WTC11 (cell line): ENCODE measurements around the gene ADCYAP1R1. TPM values are rescaled to one million over a fixed set of nuclear protein-coding genes. Genes with fewer than 3 reads are reported as not detected.
A peak's percentile ranks its signal among the peaks of the same experiment; 100 is the strongest.

ENCODE experiments used
- ATAC-seq: fragments of 200-7000 bp; cut with Tn5 transposase; 2 replicates; pipeline ENCODE4 v1.10.0; 2021; ENCODE audit warnings: mild to moderate bottlenecking, moderate library complexity
- CTCF ChIA-PET: fragments of 300-600 bp; sonication (Branson Sonifier 250); formaldehyde crosslinking; loops from one replicate; lab custom pipeline; 2021; ENCODE audit warnings: antibody characterized with exemption; lab: Charles Lee
- POLR2A ChIA-PET: fragments of 350-600 bp; sonication (Branson Sonifier 250); formaldehyde crosslinking; loops from one replicate; lab custom pipeline; 2021; ENCODE audit warnings: antibody characterized with exemption; lab: Charles Lee
- DNase-seq: peaks from one replicate; pipeline ENCODE4 v3.0.0; 2021; ENCODE audit warnings: low spot score
- H3K27ac Mint-ChIP-seq: 2 replicates; pipeline ENCODE4 v1.8.0; 2021; ENCODE audit warnings: mixed read lengths
- H3K27me3 Mint-ChIP-seq: 2 replicates; pipeline ENCODE4 v1.8.0; 2021; ENCODE audit warnings: low read depth, mild to moderate bottlenecking, moderate library complexity, mixed read lengths
- H3K36me3 Mint-ChIP-seq: 2 replicates; pipeline ENCODE4 v1.8.0; 2021; ENCODE audit warnings: mixed read lengths
- H3K4me1 Mint-ChIP-seq: 2 replicates; pipeline ENCODE4 v1.8.0; 2022; ENCODE audit warnings: mixed read lengths
- H3K4me3 Mint-ChIP-seq: 2 replicates; pipeline ENCODE4 v1.8.0; 2021; ENCODE audit warnings: mild to moderate bottlenecking, moderate library complexity, mixed read lengths
- H3K9me3 Mint-ChIP-seq: 2 replicates; pipeline ENCODE4 v1.8.0; 2021; ENCODE audit warnings: mixed read lengths
- ATF1 ChIP-seq: sonication (generic); formaldehyde crosslinking; IDR thresholded peaks from 2 replicates; pipeline ENCODE4 v1.8.1; 2023; ENCODE audit warnings: mild to moderate bottlenecking, moderate library complexity, missing genetic modification reagents
- ATF3 ChIP-seq: sonication (generic); formaldehyde crosslinking; conservative IDR thresholded peaks from 2 replicates; pipeline ENCODE4 v1.8.1; 2022; ENCODE audit warnings: mild to moderate bottlenecking, missing genetic modification reagents
- CDX4 ChIP-seq: fragments of 250-450 bp; sonication (Bioruptor Pico); IDR thresholded peaks from 2 replicates; pipeline ENCODE4 v1.9.0; 2021; ENCODE audit warnings: moderate library complexity, mild to moderate bottlenecking, inconsistent platforms, borderline replicate concordance
- EMX1 ChIP-seq: fragments of 250-450 bp; sonication (Bioruptor Pico); IDR thresholded peaks from 2 replicates; pipeline ENCODE4 v1.8.0; 2021; ENCODE audit warnings: mild to moderate bottlenecking
- ESRRA ChIP-seq: sonication (generic); formaldehyde crosslinking; IDR thresholded peaks from 2 replicates; pipeline ENCODE4 v1.8.1; 2022; ENCODE audit warnings: mild to moderate bottlenecking, missing genetic modification reagents, borderline replicate concordance
- FOXK1 ChIP-seq: sonication (generic); formaldehyde crosslinking; IDR thresholded peaks from 2 replicates; pipeline ENCODE4 v1.8.0; 2022; ENCODE audit warnings: mild to moderate bottlenecking, moderate library complexity, missing genetic modification reagents
- FOXP1 ChIP-seq: sonication (generic); formaldehyde crosslinking; IDR thresholded peaks from 2 replicates; pipeline ENCODE4 v1.8.0; 2022; ENCODE audit warnings: missing genetic modification reagents, mild to moderate bottlenecking, moderate library complexity, borderline replicate concordance
- FOXP4 ChIP-seq: sonication (generic); formaldehyde crosslinking; IDR thresholded peaks from 2 replicates; pipeline ENCODE4 v1.8.0; 2022; ENCODE audit warnings: mild to moderate bottlenecking, missing genetic modification reagents
- KAT7 ChIP-seq: sonication (generic); formaldehyde crosslinking; IDR thresholded peaks from 2 replicates; pipeline ENCODE4 v1.8.1; 2023; ENCODE audit warnings: missing genetic modification reagents, mild to moderate bottlenecking, borderline replicate concordance
- MXD4 ChIP-seq: fragments of 250-450 bp; sonication (Bioruptor Pico); IDR thresholded peaks from 2 replicates; pipeline ENCODE4 v1.8.0; 2021; ENCODE audit warnings: mild to moderate bottlenecking, moderate library complexity, borderline replicate concordance
- NR1H2 ChIP-seq: sonication (generic); formaldehyde crosslinking; IDR thresholded peaks from 2 replicates; pipeline ENCODE4 v1.9.0; 2021; ENCODE audit warnings: mild to moderate bottlenecking, moderate library complexity, missing genetic modification reagents
- OVOL2 ChIP-seq: fragments of 250-450 bp; sonication (Bioruptor Pico); IDR thresholded peaks from 2 replicates; pipeline ENCODE4 v1.9.0; 2021; ENCODE audit warnings: mild to moderate bottlenecking, borderline replicate concordance
- PRRX2 ChIP-seq: fragments of 250-450 bp; sonication (Bioruptor Pico); IDR thresholded peaks from 2 replicates; pipeline ENCODE4 v1.8.0; 2021; ENCODE audit warnings: mild to moderate bottlenecking
- ZNF263 ChIP-seq: sonication (generic); formaldehyde crosslinking; IDR thresholded peaks from 2 replicates; pipeline ENCODE4 v1.8.1; 2022; ENCODE audit warnings: low read depth, mild to moderate bottlenecking, moderate library complexity, missing genetic modification reagents
- ZNF281 ChIP-seq: sonication (generic); formaldehyde crosslinking; IDR thresholded peaks from 2 replicates; pipeline ENCODE4 v1.8.0; 2023; ENCODE audit warnings: mild to moderate bottlenecking, missing genetic modification reagents
- ZNF317 ChIP-seq: sonication (generic); formaldehyde crosslinking; IDR thresholded peaks from 2 replicates; pipeline ENCODE4 v1.8.1; 2023; ENCODE audit warnings: low read depth, mild to moderate bottlenecking, moderate library complexity, missing genetic modification reagents, borderline replicate concordance
- ZNF396 ChIP-seq: fragments of 250-450 bp; sonication (Bioruptor Pico); IDR thresholded peaks from 2 replicates; pipeline ENCODE4 v1.8.0; 2021; ENCODE audit warnings: mild to moderate bottlenecking, moderate library complexity, borderline replicate concordance
- ZNF671 ChIP-seq: fragments of 250-450 bp; sonication (Bioruptor Pico); IDR thresholded peaks from 2 replicates; pipeline ENCODE4 v1.8.0; 2021; ENCODE audit warnings: mild to moderate bottlenecking
- total RNA-seq: library from RNA; stranded (reverse); gene quantifications from 3 replicates; pipeline ENCODE4 v1.2.3, GENCODE V29; 2021
- TF ChIP-seq, protein P1 (sequence below): sonication (generic); formaldehyde crosslinking; IDR thresholded peaks from 2 replicates; pipeline ENCODE4 v1.8.0; 2023; ENCODE audit warnings: missing genetic modification reagents, mild to moderate bottlenecking, borderline replicate concordance

Gene ADCYAP1R1
- total RNA-seq, 1 experiment from 2014 or later: 9.9 TPM

- TF ChIP-seq KAT7 (CRISPR knock-in tag) (no peak), ZNF263 (CRISPR knock-in tag) (no peak)
Measured at GRCh38 chr7:31022117-31022516, 30.0 kb upstream of the ADCYAP1R1 start (continued).

DNA sequence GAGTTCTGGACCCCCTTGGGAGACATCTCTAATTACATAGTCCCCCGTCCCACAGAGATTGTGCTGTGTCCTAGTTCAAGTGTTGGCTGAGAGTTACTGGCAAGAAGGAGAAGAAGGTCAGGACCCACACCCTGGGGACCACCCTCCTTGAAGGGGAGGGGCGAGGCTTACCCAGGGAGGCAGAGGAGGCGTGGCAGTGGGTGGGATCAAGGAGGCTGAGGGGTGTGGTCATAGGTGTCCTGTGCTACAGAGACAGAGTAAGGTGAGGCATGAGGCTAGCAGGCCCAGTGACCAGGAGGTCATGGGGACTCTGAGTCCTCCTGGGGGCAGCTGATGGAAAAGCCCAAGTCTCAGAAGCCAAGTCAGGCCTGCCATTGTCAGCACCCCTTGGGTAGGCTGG lies 29.4 kb upstream of the ADCYAP1R1 start:
- ChIA-PET CTCF (interaction anchor here (0.7 to 1.6 kb wide), 3 partner anchors 38 to 100 kb away, joined by 3 to 6 read pairs (median 4); no protein-coding TSS in a partner anchor), POLR2A (interaction anchor here (0.6 kb wide), 1 partner anchor 17 kb away, joined by 4 read pairs; no protein-coding TSS in a partner anchor)
- DNase-seq (peak; percentile 57), ATAC-seq (peak; percentile 39)
- no peaks in the 10 kb centered on the region for H3K9me3 Mint-ChIP-seq
- H3K27me3 Mint-ChIP-seq: no peaks in the 10 kb centered on the region
- no peaks in the 10 kb centered on the region for H3K36me3 Mint-ChIP-seq
- H3K27ac Mint-ChIP-seq: no peak overlapping the region
- peaks cover 48% of the 10 kb centered on the region for H3K4me1 Mint-ChIP-seq
- H3K4me3 Mint-ChIP-seq: no peak overlapping the region
- no peak for TF ChIP-seq ZNF671 (CRISPR knock-in tag)
- no peak for TF ChIP-seq ATF1 (CRISPR knock-in tag)
- TF ChIP-seq NR1H2 (CRISPR knock-in tag): no peak
- TF ChIP-seq FOXP1 (CRISPR knock-in tag): no peak
- TF ChIP-seq MXD4 (CRISPR knock-in tag): no peak
- TF ChIP-seq EMX1 (CRISPR knock-in tag): no peak

DNA sequence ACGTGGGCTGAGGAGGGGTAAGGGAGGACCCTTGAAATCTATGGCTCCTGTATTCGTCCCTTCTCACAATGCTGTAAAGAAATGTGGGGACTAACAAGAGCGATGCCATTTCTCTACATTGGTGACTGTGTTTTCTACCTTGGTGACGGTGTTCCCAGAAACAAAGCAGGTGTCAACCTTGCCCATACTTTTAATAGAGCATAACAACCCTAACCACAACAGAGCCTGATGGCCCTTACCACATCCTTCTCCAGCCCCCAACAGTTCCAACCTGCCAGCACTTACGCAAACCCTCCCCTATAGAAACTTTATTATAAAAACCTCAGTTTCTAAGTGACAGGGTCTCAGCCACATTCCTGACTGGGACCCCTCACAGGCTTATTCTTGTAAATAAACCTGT lies 28.2 kb upstream of the ADCYAP1R1 start:
- no peaks in the 10 kb centered on the region for H3K9me3 Mint-ChIP-seq
- no peak for DNase-seq
- ChIA-PET CTCF (interaction anchor here (1.5 kb wide), 1 partner anchor 37 kb away, joined by 6 read pairs; no protein-coding TSS in a partner anchor), POLR2A (no interaction called here)
- peaks cover 53% of the 10 kb centered on the region for H3K4me1 Mint-ChIP-seq
- no peak for ATAC-seq
- H3K27ac Mint-ChIP-seq: no peak overlapping the region
- H3K27me3 Mint-ChIP-seq: no peaks in the 10 kb centered on the region
- no peak overlapping the region for H3K4me3 Mint-ChIP-seq
- no peaks in the 10 kb centered on the region for H3K36me3 Mint-ChIP-seq
- TF ChIP-seq CDX4 (CRISPR knock-in tag) (no peak), OVOL2 (no peak), ZNF317 (CRISPR knock-in tag) (no peak), ZNF396 (no peak), ATF3 (no peak), FOXP4 (no peak), ESRRA (CRISPR knock-in tag) (no peak), ZNF281 (CRISPR knock-in tag) (no peak), FOXK1 (CRISPR knock-in tag) (no peak), PRRX2 (CRISPR knock-in tag) (no peak)
- TF ChIP-seq, protein P1, sequence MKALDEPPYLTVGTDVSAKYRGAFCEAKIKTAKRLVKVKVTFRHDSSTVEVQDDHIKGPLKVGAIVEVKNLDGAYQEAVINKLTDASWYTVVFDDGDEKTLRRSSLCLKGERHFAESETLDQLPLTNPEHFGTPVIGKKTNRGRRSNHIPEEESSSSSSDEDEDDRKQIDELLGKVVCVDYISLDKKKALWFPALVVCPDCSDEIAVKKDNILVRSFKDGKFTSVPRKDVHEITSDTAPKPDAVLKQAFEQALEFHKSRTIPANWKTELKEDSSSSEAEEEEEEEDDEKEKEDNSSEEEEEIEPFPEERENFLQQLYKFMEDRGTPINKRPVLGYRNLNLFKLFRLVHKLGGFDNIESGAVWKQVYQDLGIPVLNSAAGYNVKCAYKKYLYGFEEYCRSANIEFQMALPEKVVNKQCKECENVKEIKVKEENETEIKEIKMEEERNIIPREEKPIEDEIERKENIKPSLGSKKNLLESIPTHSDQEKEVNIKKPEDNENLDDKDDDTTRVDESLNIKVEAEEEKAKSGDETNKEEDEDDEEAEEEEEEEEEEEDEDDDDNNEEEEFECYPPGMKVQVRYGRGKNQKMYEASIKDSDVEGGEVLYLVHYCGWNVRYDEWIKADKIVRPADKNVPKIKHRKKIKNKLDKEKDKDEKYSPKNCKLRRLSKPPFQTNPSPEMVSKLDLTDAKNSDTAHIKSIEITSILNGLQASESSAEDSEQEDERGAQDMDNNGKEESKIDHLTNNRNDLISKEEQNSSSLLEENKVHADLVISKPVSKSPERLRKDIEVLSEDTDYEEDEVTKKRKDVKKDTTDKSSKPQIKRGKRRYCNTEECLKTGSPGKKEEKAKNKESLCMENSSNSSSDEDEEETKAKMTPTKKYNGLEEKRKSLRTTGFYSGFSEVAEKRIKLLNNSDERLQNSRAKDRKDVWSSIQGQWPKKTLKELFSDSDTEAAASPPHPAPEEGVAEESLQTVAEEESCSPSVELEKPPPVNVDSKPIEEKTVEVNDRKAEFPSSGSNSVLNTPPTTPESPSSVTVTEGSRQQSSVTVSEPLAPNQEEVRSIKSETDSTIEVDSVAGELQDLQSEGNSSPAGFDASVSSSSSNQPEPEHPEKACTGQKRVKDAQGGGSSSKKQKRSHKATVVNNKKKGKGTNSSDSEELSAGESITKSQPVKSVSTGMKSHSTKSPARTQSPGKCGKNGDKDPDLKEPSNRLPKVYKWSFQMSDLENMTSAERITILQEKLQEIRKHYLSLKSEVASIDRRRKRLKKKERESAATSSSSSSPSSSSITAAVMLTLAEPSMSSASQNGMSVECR (CRISPR knock-in tag): no peak
